UCSD-AML1 (cell line): Measurements from ENCODE around the gene GTF3C4.

Experiments
- DNase-seq: peaks from one replicate; lab custom pipeline; 2025; ENCODE audit not compliant: unreplicated experiment; lab: John Stamatoyannopoulos, UW

GTF3C4 gene

DNA sequence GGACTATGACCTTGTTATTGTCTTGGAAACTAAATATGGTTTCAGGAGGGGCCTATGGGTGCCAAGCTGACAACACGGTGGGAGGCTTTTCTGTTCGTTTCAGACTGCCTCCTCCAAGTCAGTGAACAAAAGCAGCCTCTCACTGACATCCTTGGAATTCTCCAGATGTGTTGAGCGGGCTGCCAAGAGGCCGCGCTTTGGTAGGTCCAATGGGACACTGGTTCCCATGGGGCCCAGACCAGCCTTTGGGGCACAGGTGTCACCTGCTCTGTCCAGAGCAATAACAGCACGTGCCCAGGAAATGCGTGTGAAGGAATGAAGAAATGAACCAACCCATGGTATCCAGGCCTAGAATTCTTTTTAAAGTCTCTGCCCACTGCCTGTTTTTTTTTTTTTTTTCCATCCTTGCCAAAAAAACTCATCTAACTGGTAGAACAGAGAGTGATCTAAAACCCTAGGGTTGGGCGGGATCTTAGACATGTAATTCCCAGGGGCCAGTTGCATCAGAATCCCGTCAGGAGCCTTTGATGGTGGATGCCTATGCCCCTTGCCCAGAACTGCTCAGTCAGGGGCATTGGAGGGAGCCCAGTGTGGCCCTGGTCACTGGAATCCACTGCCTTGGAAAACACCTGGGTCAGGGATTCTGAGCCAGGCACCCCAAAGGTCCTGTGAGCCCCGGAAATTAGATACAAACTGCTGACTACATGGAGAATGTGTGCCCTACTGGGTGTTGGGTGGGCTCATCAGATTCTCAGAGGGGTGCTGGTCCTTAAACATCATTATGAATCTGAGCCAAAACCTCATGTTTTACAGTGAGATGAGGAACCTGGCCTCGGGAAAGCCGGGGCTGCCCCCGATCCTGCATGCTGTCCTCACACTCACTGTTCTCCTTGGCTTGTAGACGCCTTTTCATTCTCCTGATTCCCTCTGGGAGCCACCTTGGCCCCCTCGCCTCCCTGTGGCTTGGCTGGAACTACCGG lies 60.1 kb downstream of the GTF3C4 start:
- no peak for DNase-seq

DNA sequence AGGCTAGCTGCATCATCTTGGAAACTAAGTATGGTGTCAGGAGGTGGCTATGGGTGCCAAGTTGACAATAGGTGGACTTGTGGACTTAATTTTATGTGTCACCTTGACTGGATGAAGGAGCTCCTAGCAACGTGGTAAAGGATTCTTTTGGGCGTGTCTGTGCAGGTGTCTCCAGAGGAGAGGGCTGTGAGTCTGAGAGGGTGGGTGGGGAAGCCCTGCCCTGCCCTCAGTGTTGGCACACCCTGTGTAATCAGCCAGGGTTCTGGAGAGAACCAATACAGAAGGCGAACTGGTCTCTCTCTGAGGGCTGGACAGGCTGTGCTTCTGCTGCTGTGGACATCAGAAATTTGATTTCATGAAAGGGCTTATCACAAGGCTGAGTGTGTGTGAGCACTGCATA lies 61.0 kb downstream of the GTF3C4 start:
- DNase-seq = no peak

DNA sequence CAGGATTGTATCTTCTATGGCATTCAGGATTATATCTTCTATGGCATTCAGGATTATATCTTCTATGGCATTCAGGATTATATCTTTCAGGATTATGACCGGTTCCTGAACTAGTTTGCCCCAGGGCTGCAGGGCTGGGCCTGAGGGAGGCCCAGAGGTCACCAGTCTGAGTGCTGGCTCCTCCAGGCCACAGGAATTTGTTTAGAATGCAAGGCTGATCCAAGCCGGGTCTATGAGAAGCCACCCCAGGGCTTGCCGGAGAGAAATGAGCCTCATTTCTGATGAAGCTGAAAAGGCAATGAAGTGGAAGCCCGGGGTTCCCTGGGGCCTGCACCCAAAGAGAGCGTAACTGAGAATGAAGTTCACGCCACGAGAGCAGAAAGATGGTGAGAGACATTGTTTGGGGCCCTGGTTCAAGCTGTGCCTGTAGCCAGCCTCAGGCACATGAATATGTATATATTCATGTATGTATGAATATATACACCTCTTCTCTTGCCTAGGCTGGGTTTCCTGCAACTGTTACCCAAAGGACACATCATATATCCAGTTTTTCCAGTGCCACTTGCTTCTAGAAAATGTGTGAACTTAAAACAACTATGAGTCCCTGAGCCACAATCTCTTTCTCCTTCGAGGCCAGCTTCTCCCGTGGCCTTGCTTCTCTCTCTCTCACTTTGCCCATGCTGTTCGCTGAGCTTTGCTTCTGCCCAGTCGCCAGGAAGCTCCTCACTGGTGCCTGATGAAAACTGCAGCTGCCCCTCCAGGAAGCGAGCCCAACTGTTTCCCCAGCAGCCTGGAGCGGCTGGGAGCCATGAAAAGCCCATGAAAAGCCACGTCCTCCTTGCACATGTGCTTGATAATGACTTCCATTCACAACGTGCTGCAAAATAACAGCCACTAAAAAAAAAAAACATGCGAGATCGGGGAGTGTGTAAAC lies 62.3 kb downstream of the GTF3C4 start:
- no peak for DNase-seq

DNA sequence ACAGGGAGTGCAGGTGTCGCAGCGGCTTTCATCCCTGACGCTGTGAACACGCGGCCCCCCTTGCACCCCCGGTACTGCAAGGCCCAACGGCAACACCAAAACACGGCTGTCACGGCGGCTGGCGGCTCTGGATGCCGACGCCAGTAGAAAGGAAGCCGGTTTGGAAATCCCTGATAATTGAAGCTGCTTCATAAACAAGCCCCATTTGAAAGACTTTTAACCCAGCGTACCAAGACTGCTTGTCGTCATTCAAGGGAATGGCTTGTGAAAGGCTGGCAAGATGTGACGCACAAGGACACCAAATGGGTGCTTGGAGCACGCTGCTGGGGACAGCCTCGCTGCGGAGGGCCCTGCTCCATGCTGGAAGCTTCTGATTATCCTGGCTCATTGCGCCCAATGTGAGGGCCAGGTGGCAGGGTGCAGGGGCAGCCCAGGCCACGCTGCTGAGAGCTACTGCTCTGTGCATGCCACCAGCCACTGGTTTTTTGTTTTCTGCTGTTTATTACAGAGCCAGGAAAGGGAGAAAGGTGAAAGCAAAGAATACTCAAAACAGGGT lies 63.1 kb downstream of the GTF3C4 start:
- DNase-seq = no peak

DNA sequence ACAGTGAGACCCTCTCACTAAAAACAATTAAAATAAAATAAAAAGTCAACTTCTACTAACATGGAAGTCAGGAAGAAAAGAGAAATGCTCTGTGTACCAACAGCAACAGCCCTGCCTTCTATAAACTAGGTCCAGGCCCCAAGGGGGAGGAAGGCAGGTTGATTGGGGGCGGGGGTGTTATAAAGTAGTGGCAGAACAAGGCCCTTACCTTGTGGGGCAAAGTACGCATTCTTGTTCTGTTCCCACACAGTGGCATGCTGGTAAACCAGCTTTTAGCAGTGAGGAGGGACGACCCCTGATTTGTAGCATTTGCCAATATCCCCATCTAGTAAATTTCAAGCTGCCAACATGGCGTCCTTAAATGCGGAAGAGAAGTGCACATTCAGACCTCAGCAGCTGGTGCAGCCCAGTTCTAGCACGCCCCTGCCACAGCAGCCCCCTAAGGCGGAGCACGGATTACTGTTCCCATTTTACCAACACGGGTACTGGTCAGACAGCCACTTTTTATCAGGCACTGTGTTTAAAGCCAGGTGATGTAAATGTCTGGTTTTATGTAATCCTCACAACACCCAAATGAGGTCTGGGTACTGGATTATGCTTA lies 69.5 kb downstream of the GTF3C4 start:
- no peak for DNase-seq

DNA sequence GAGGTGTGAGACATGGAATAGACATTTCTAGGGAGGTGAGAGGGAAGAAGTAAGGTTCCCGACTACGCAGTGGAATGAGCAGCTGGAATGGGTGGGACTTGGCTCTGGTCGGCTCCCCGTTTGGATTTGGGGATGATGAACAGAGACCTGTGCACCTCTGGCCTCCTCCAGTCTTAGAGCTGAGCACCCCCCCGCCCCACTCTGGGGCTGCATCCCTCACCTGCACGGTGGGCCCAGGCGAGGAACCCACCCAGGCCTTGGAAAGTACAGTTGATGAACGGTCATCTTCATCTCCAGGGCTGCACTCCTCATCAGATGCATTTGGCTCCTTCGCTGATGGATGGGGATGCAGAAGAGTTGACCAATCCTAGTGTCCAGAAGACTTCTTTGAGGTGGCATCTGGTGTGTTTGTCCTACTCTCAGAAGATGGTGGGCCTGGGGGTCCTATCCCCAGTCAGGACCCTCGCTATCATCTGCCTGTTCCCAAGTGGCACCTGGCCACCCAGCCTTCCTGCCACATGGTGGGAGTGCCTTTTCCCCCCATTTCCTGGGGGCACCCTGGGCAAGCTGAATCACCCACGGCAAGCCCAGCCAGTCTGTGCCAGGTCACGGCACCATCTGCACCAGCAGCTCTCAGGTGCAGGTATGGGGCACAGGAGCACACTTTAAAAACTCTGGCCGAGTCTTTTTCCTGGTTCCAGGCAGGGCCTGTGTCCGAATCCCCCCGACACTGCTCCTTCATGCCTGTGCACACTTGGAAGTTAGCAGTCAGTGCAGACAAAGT lies 70.5 kb downstream of the GTF3C4 start:
- no peak for DNase-seq

DNA sequence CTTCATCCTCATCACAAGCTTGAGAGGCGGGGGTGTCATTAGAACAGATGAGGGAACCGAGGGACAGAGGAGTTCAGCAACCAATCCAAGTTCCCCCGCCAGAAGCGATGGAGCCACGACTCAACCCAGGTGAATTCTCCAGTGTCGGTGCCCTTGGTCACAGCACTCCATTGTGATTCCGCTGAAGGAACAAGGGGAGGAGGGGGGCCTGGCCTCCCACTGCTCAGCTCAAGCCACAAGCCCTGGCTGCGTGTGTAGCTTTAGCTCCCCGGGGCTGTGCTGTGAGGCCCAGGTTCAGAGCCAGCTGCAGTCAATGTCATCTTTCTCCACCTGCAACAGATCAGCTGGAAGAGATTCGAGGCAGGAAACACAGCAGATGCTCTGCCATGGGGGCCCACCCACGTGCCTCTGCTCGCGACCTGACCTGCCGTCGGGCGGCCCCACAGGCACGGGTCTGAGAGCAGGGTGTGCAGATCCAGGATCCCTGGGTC lies 72.6 kb downstream of the GTF3C4 start:
- DNase-seq = no peak

DNA sequence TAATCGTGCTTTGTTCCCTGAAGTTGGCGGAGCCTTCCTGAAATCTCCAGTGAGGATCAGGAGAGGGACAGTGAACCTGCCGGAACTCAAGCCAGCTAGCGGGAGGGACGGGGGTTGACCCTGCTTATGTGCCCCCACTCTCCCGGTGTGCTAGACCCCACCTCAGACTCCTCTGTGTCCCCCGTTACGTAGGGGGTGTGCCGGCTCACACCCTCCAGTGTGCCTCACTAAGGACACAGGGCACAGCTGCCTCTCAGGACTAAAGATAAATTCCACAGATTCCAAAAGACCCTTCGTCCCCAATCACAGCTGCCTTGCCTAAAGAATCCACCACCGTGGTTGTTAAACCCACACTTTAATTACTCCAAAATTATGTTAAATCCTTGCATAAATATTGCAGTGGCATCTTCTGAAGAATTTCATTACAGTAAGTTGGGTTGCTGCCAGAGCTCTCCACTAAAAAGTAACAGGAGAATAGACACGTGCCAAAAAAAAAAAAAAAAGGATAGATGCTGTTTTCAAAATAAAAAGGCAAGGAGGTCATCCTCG lies 73.7 kb downstream of the GTF3C4 start:
- DNase-seq = no peak
